SHP77 treated with DMSO at 0.1 percent for 48 hours (cell line): ENCODE results near the gene CFC1.
"Not testable (repeated sequence)": the region's sequence is repeated elsewhere in the genome, so short reads cannot be mapped to it uniquely, and the experiment has no call there.

Experiments
- DNase-seq: peaks from one replicate; lab custom pipeline; 2025; lab: John Stamatoyannopoulos, UW

The CFC1 gene

DNA sequence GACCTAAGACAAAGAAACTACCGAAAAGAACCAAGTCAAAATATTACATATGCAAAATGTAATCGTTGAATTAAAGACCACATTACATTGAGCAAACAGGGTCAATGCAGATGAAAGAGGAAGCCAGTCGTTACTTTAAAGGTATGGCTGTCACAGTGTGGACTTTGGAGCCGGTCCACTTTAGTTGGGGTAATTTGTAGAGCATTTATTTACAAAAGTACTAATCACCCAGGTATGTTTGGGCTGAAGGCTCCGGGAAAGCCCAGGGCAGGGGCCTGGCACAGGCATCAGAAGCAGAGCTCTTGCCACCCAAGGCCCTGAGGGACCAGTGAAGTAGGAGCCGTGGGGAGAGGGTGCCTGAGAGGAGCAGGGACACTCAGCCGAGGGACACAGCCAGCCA is 15.8 kb downstream of the CFC1 start:
- DNase-seq: not testable (repeated sequence)

DNA sequence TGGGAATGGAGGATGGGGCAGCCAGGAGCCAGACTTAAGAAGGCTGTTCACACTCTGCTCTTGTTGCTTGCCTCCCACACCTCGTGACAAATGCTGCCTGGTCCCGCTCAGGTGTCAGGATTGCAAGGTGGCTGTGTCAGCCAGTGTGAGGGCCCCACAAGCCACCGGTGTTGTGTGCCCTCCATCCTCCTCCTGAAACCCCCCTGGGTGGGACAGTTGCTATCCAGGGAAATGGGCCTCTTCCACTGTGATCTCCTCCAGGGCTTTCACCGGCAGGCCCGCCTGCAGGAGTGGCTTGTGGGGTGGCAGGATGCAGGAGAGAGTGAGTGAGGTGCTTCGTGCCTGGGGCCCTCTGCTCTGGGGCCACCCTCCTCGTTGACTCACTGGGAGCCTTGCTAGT is 16.4 kb downstream of the CFC1 start:
- not testable (repeated sequence) for DNase-seq

DNA sequence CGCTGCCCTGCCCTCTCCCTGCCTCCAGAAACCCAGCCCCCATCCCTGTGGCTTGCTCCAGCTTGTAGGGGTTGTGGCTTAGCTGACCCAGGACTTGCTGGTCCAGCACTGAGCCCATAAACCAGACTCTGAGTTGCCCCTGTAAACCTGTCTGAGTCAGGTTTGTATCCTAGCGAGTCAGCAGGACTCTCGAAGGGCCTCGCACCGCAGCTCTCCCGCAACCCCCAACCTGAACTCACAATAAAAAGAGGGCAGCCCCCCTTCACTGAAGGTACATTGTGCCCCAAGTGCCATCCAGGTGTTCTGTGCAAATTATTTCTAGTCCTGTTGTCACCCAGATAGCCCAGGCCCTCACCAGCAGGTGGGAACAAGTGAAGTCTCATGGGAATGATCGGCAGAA is 17.9 kb downstream of the CFC1 start:
- DNase-seq: not testable (repeated sequence)

DNA sequence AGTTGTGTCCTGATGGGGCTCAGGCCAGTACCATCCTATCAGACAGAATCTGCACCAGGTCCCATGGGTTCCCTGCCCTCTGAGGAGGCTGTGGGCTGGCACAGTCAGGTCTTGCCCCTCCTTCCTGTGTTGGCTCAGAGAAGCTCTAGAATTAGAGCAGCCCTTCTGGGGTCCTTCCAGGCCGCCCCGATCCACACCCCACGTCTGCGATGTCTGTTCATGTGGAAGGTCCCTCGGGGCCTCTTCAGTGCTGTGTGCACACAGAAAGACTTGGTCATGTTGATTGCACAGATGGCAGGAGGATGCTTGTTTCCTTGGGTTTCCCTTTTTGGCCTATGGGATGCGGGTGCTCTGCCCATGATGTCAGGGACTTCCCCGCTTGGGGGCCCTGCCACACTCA is 20.3 kb downstream of the CFC1 start:
- DNase-seq: not testable (repeated sequence)

DNA sequence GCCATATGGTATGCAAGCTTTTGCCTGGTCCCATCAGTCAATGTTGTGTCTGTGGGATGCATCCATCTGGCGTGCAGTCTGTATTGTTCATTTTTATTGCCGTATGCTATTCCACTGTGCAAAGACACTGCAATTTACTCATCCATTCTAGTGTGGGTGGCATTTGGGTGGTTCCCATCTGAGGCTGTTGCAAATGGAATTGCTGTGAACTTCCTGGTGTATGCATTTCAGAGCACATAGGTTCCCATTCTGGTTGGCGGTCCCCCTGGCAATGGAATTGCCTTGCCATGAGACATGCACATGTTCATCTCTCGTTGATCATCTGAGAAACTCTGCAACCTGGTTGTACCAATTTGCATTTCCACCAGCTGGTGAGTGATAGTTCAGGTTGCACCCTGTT is 21.8 kb downstream of the CFC1 start:
- DNase-seq: not testable (repeated sequence)

DNA sequence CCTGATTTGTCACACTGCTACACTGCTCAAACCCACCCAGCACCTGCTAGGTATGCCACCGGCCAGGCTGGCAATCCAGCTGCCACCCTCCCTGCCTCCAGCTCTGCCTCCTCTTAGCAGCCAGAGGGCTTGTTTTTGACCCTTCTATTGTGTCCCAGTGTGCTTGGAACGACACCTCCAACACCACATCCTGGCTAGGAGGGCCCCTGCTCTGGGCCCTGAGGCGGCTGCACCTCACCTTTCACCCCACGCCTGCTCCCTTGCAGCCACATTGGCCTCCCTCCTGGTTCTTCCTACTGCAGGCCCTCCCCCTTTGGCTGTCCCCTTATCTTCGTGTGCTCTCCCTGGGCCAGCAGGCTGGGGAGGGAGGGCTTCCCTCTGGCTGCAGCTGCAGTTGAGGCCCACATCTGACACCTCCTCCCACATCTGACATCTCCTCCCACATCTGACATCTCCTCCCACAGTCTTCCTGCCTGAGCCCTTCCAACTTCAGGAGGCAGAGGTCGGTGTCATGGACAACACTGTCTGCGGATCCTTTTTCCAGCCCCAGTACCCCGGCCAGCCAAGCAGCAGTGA is 23.1 kb downstream of the CFC1 start:
- DNase-seq: not testable (repeated sequence)

DNA sequence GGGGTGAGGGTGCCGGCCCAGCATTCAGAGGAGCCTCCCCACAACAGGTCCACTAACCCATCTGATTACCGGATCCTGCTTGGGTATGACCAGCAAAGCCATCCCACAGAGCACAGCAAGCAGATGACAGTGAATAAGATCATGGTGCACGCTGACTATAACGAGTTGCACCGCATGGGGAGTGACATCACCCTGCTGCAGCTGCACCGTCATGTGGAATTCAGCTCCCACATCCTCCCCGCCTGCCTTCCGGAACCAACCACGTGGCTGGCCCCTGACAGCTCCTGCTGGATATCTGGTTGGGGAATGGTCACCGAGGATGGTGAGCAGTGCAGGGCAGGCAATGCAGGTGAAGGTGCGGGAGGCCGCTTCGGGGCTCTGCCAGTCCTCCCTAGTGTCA is 25.1 kb downstream of the CFC1 start:
- not testable (repeated sequence) for DNase-seq

DNA sequence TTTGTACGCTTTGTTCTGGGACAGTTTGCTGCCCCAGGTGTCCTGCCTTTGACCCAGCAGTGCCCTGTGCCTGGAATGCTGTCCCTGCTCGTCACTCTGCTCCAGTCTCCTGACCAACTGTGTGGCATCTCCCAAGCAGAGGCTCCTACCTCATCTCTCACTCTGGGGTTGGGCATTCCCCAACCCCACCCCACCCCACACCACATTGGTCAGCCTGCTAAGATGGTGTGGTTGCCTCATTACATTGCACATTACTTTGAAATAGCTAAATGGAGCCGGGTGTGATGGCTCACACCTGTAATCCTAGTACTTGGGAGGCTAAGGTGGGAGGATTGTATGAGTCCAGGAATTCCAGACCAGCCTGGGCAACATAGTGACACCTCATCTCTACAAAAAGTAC is 27.4 kb downstream of the CFC1 start:
- not testable (repeated sequence) for DNase-seq

DNA sequence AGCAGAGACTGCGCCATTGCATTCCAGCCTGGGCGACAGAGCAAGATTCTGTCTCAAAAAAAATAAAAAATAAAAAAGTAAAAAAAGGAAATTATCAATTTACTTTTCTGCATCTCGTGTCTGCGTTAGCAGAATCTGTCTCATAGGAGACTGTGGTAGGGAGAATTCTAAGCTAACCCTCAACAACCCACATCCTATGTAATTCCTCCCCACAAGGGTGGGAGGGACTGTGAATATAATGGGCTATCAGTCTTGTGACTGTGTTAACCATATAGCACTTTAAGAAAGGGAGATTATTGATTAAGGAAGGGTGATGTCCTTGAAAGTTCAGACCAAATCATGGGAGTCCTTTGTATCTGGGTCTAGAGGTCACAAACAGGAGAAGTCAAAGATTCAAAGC is 33.2 kb downstream of the CFC1 start:
- not testable (repeated sequence) for DNase-seq

DNA sequence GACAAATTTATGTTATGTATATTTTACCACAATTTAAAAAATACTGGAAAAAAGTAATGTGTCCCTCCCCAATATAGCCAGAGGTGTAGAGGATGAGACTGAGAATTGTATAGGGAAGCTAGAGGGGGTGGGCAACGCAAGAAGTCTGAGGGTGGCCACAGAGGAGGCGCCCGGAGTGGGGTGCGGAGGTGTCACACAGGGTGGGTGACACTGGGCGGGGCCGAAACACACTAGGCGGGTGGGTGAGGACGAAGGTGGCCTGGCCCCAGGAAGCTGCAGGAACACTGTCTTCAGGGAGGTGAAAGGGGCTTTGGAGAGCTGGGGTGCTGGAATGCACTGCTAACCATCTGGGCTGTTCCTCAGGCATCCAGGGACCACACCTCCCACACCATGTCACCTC is 42.9 kb downstream of the CFC1 start:
- DNase-seq: not testable (repeated sequence)

DNA sequence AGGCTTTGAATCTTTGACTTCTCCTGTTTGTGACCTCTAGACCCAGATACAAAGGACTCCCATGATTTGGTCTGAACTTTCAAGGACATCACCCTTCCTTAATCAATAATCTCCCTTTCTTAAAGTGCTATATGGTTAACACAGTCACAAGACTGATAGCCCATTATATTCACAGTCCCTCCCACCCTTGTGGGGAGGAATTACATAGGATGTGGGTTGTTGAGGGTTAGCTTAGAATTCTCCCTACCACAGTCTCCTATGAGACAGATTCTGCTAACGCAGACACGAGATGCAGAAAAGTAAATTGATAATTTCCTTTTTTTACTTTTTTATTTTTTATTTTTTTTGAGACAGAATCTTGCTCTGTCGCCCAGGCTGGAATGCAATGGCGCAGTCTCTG is 45.2 kb downstream of the CFC1 start:
- DNase-seq: not testable (repeated sequence)

DNA sequence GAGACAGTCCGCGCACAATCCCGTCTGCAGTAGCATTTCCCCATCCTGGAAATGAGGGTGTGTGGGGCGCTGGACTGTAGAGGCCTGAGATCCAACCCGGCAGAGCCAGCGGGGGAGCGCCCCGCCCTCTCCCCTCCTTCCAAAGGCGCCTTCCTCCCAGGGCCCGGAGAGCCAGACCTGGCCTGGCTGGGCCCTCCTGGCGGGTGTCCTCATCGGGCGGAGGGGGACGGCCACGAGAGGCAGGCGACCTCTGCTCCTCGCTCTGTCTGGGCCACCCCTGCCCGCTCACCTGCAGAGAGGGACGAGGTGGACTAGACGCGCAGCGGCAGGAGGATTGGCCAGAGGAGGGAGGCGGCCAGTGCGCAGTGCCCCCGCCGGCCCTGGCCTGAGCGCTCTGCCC is 49.9 kb downstream of the CFC1 start:
- not testable (repeated sequence) for DNase-seq

DNA sequence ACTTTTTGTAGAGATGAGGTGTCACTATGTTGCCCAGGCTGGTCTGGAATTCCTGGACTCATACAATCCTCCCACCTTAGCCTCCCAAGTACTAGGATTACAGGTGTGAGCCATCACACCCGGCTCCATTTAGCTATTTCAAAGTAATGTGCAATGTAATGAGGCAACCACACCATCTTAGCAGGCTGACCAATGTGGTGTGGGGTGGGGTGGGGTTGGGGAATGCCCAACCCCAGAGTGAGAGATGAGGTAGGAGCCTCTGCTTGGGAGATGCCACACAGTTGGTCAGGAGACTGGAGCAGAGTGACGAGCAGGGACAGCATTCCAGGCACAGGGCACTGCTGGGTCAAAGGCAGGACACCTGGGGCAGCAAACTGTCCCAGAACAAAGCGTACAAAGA is 51.0 kb downstream of the CFC1 start:
- not testable (repeated sequence) for DNase-seq

DNA sequence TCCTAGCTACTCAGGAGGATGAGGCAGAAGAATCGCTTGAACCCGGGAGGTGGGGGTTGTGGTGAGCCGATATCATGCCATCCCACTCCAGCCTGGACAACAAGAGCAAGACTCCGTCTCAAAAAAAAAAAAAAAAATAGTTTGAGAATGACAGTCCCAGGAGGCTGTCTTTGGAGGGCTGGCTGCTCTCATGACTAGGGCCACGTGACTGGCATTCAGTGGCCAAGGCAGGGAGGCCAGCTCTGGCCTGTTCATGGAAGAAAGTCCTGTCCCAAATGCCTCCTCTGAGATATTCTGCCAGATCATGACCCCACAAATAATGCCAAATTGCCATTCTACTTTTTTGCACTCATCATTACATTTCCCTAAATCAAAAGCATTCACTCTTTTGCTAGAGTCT is 54.4 kb downstream of the CFC1 start:
- not testable (repeated sequence) for DNase-seq

DNA sequence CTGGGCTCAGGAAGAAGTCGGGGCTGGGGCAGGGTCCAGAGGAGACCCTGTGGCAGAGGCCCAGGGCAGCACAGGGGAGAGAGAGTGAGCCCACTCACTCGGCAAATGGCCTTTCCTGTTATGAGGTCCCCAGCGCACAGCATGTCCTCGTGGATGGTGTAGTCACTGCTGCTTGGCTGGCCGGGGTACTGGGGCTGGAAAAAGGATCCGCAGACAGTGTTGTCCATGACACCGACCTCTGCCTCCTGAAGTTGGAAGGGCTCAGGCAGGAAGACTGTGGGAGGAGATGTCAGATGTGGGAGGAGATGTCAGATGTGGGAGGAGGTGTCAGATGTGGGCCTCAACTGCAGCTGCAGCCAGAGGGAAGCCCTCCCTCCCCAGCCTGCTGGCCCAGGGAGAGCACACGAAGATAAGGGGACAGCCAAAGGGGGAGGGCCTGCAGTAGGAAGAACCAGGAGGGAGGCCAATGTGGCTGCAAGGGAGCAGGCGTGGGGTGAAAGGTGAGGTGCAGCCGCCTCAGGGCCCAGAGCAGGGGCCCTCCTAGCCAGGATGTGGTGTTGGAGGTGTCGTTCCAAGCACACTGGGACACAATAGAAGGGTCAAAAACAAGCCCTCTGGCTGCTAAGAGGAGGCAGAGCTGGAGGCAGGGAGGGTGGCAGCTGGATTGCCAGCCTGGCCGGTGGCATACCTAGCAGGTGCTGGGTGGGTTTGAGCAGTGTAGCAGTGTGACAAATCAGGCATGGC is 55.4 kb downstream of the CFC1 start:
- not testable (repeated sequence) for DNase-seq

DNA sequence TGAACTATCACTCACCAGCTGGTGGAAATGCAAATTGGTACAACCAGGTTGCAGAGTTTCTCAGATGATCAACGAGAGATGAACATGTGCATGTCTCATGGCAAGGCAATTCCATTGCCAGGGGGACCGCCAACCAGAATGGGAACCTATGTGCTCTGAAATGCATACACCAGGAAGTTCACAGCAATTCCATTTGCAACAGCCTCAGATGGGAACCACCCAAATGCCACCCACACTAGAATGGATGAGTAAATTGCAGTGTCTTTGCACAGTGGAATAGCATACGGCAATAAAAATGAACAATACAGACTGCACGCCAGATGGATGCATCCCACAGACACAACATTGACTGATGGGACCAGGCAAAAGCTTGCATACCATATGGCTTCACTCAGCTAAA is 56.6 kb downstream of the CFC1 start:
- not testable (repeated sequence) for DNase-seq
